HFFc6 (cell line): ENCODE measurements around the gene IPO5. TPM values are rescaled to one million over a fixed set of nuclear protein-coding genes. Genes with fewer than 3 reads are reported as not detected.
A peak's percentile ranks its signal among the peaks of the same experiment; 100 is the strongest.

Experiments used
- DNase-seq: peaks from one replicate; pipeline ENCODE4 v3.0.0-alpha.2; 2018
- H3K27ac Mint-ChIP-seq: 2 replicates; pipeline ENCODE4 v1.8.0; 2020; ENCODE audit warnings: mild to moderate bottlenecking, mixed read lengths
- H3K27me3 Mint-ChIP-seq: 2 replicates; pipeline ENCODE4 v1.8.0; 2021; ENCODE audit warnings: mild to moderate bottlenecking, moderate library complexity, mixed read lengths; ENCODE audit not compliant: insufficient read depth
- H3K36me3 Mint-ChIP-seq: 2 replicates; pipeline ENCODE4 v1.8.0; 2021; ENCODE audit warnings: low read depth, mixed read lengths
- H3K4me1 Mint-ChIP-seq: 2 replicates; pipeline ENCODE4 v1.8.0; 2020; ENCODE audit warnings: low read depth, mixed read lengths
- H3K4me3 Mint-ChIP-seq: 2 replicates; pipeline ENCODE4 v1.8.0; 2020; ENCODE audit warnings: mild to moderate bottlenecking, moderate library complexity, mixed read lengths
- H3K9me3 Mint-ChIP-seq: 2 replicates; pipeline ENCODE4 v1.8.0; 2020; ENCODE audit warnings: mild to moderate bottlenecking, mixed read lengths
- total RNA-seq, 6 experiments: library from RNA; stranded (reverse); fragmentation: NEBNext Ultra II Directional; extraction: Animal tissue kit (Norgen Biotek cat#: 25700); gene quantifications; 2 replicates in 1 of 6; 3 replicates in 5 of 6; pipeline ENCODE4 v1.2.3, GENCODE V29; 2021
- TF ChIP-seq, protein P1 (sequence below): fragments of 200-600 bp; sonication (generic); IDR thresholded peaks from 2 replicates; pipeline ENCODE4 v1.5.0; 2021; ENCODE audit warnings: antibody characterized with exemption, mild to moderate bottlenecking

The IPO5 gene
- total RNA-seq, 6 experiments from 2014 or later = 183 to 247 (median 222) TPM

DNA sequence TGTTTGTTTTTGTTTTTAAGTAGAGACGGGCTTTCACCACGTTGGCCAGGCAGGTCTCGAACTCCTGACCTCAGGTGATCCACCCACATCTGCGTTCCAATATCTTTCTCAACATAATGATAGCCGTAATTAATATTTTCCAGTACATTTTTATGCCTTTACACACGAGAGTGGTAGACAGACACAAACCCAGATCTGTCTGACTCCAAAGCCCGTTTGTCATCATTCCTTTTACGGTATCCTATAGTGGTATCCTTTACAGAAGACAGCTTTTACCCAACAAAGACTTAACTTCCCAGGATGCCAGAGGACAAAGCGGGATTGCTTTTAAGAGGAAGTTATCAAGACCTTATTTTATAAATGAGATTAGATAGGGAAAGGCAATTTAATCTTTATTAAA is 59.8 kb downstream of the IPO5 start:
- TF ChIP-seq, protein P1, sequence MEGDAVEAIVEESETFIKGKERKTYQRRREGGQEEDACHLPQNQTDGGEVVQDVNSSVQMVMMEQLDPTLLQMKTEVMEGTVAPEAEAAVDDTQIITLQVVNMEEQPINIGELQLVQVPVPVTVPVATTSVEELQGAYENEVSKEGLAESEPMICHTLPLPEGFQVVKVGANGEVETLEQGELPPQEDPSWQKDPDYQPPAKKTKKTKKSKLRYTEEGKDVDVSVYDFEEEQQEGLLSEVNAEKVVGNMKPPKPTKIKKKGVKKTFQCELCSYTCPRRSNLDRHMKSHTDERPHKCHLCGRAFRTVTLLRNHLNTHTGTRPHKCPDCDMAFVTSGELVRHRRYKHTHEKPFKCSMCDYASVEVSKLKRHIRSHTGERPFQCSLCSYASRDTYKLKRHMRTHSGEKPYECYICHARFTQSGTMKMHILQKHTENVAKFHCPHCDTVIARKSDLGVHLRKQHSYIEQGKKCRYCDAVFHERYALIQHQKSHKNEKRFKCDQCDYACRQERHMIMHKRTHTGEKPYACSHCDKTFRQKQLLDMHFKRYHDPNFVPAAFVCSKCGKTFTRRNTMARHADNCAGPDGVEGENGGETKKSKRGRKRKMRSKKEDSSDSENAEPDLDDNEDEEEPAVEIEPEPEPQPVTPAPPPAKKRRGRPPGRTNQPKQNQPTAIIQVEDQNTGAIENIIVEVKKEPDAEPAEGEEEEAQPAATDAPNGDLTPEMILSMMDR = no peak
- DNase-seq = no peak
- Mint-ChIP-seq H3K4me3 (no peak overlapping the region), H3K27me3 (peaks cover 2% of the 10 kb centered on the region; the same call in 1 of the 2 replicates), H3K9me3 (no peaks in the 10 kb centered on the region), H3K4me1 (peaks cover 26% of the 10 kb centered on the region), H3K36me3 (peaks cover 64% of the 10 kb centered on the region), H3K27ac (peak overlapping the region; percentile 42)

DNA sequence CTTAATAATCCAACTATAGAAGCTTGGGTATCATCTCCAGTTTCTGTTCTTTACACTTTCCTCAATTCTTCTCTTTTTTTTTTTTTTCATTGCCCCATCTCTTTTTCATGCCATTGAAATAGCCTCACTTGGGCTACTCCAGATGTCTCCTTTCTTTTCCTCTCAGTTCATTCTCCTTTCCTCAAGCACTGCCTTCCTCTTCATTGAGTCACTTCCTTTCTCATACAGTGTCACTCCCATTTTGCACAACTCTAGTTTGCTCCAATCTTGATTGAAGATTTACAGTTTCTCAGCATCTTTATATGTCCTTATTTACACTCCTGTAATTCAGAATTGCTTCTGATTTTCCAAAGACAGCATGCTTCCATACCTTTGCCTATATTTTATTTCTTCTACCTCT is 61.3 kb downstream of the IPO5 start:
- peak overlapping the region; percentile 43 for H3K27ac Mint-ChIP-seq
- H3K36me3 Mint-ChIP-seq = peaks cover 63% of the 10 kb centered on the region
- H3K4me1 Mint-ChIP-seq = peaks cover 32% of the 10 kb centered on the region
- peaks cover 2% of the 10 kb centered on the region; the same call in 1 of the 2 replicates for H3K27me3 Mint-ChIP-seq
- TF ChIP-seq, protein P1 = no peak
- peak; percentile 79 for DNase-seq
- peak overlapping the region; percentile 26 for H3K4me3 Mint-ChIP-seq
- no peaks in the 10 kb centered on the region for H3K9me3 Mint-ChIP-seq

DNA sequence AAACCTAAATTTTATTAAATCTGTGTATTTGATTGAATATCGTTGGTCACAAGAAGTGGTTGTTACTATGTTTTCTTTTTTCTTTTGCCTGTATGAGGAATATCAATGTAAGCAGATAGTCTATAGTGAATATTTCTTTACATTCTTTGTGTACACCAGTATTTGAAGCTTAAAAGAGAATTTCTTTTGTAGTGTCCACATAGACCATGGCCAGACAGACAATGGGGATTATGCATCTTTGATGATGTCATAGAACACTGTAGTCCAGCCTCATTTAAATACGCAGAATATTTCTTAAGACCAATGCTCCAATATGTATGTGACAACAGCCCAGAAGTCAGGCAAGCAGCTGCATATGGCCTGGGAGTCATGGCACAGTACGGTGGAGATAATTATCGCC is 64.8 kb downstream of the IPO5 start:
- TF ChIP-seq, protein P1 = no peak
- H3K4me3 Mint-ChIP-seq = no peak overlapping the region
- H3K4me1 Mint-ChIP-seq = peaks cover 58% of the 10 kb centered on the region
- DNase-seq = no peak
- H3K27me3 Mint-ChIP-seq = peaks cover 2% of the 10 kb centered on the region; the same call in 1 of the 2 replicates
- peaks cover 61% of the 10 kb centered on the region for H3K36me3 Mint-ChIP-seq
- H3K27ac Mint-ChIP-seq = no peak overlapping the region
- H3K9me3 Mint-ChIP-seq = no peaks in the 10 kb centered on the region

DNA sequence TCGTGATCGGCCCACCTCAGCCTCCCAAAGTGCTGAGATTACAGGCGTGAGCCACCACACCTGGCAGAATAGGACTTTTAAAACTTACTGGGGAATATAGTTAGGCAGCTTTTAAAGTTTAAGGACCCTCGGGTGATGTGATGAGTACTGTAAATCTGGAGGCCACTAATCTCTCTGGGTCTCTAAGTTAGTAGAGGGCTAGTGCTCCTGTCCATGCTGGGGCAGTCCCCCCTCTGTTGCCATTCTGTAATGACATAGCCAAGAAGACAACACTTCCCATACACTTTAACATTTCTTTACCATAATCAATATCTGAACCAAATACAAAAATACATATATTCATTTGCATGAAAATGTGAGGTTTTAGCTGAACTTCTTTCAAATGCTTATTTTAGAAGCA is 65.7 kb downstream of the IPO5 start:
- peaks cover 49% of the 10 kb centered on the region for H3K4me1 Mint-ChIP-seq
- no peak overlapping the region for H3K4me3 Mint-ChIP-seq
- TF ChIP-seq, protein P1 = no peak
- no peak overlapping the region; the same call in 1 of the 2 replicates for H3K27ac Mint-ChIP-seq
- peaks cover 2% of the 10 kb centered on the region; the same call in 1 of the 2 replicates for H3K27me3 Mint-ChIP-seq
- DNase-seq = no peak
- no peaks in the 10 kb centered on the region for H3K9me3 Mint-ChIP-seq
- peaks cover 59% of the 10 kb centered on the region for H3K36me3 Mint-ChIP-seq

DNA sequence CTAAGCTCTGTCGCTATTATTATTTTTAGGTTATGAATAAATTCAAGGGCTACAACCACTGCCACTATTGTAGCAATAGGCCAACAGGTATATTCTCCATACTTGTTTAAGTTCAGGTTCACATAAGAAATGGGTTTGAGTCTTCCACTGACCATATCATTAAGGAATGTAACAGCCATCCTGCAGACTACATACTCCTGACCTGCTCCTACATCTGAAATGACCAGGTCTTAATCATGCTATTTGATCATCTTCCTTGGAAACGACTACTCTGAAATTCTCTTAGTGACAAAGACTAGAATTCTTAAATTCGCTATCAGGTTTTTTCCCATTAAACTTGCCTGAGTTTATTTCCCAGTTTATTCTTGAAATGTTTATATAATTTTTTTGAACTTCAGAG is 66.8 kb downstream of the IPO5 start:
- peak; percentile 5 for DNase-seq
- TF ChIP-seq, protein P1 = no peak
- Mint-ChIP-seq H3K4me3 (no peak overlapping the region), H3K36me3 (peaks cover 54% of the 10 kb centered on the region), H3K4me1 (peaks cover 38% of the 10 kb centered on the region), H3K9me3 (no peaks in the 10 kb centered on the region), H3K27ac (peak overlapping the region; percentile 66; the same call in 1 of the 2 replicates), H3K27me3 (peaks cover 2% of the 10 kb centered on the region; the same call in 1 of the 2 replicates)
